T-helper 2 cell treated with Interferon-gamma antibody and Interleukin-4, amounts not matched to agents 5 μg/mL and 100 μg/mL, for 36 hours (primary cell): ENCODE measurements around the gene CP.
"Not testable (repeated sequence)": the region's sequence is repeated elsewhere in the genome, so short reads cannot be mapped to it uniquely, and the experiment has no call there.

Source experiments
- DNase-seq: peaks from one replicate; pipeline ENCODE4 v3.0.0; 2021; ENCODE audit warnings: low spot score
- H3K27ac Mint-ChIP-seq: one replicate; pipeline ENCODE4 v1.8.0; 2021; ENCODE audit warnings: mild to moderate bottlenecking, mixed read lengths
- H3K27me3 Mint-ChIP-seq: one replicate; pipeline ENCODE4 v1.8.0; 2021; ENCODE audit warnings: low read depth, mixed read lengths
- H3K36me3 Mint-ChIP-seq: one replicate; pipeline ENCODE4 v1.8.0; 2021; ENCODE audit warnings: low read depth, mixed read lengths
- H3K4me1 Mint-ChIP-seq: one replicate; pipeline ENCODE4 v1.8.0; 2021; ENCODE audit warnings: low read depth, mixed read lengths
- H3K4me3 Mint-ChIP-seq: one replicate; pipeline ENCODE4 v1.8.0; 2022; ENCODE audit warnings: mild to moderate bottlenecking, moderate library complexity, mixed read lengths
- H3K9me3 Mint-ChIP-seq: one replicate; pipeline ENCODE4 v1.8.0; 2021; ENCODE audit warnings: mixed read lengths

The CP gene

GRCh38 chr3:149239357-149239936 is 17.8 kb upstream of the CP start:
- H3K4me3 Mint-ChIP-seq, result no peak overlapping the region
- peaks cover 28% of the 10 kb centered on the region for H3K27me3 Mint-ChIP-seq
- H3K36me3 Mint-ChIP-seq, result no peaks in the 10 kb centered on the region
- DNase-seq, result no peak
- peaks cover 2% of the 10 kb centered on the region for H3K4me1 Mint-ChIP-seq
- no peak overlapping the region for H3K27ac Mint-ChIP-seq
- no peaks in the 10 kb centered on the region for H3K9me3 Mint-ChIP-seq

- H3K36me3 Mint-ChIP-seq, H3K4me3 Mint-ChIP-seq, H3K4me1 Mint-ChIP-seq, H3K27ac Mint-ChIP-seq, DNase-seq, H3K9me3 Mint-ChIP-seq: not testable (repeated sequence)
- H3K27me3 Mint-ChIP-seq, result peaks cover 30% of the 10 kb centered on the region
These were observed 16.6 kb upstream of the CP start for GRCh38 chr3:149238268-149238667.

- Mint-ChIP-seq H3K4me3 (no peak overlapping the region), H3K9me3 (no peaks in the 10 kb centered on the region), H3K4me1 (no peaks in the 10 kb centered on the region), H3K27me3 (peaks cover 37% of the 10 kb centered on the region), H3K36me3 (no peaks in the 10 kb centered on the region), H3K27ac (no peak overlapping the region)
- no peak for DNase-seq
These were observed 14.2 kb upstream of the CP start for GRCh38 chr3:149235599-149236424.

- Mint-ChIP-seq H3K4me1 (no peaks in the 10 kb centered on the region), H3K9me3 (no peaks in the 10 kb centered on the region), H3K27ac (no peak overlapping the region), H3K27me3 (peaks cover 34% of the 10 kb centered on the region), H3K4me3 (no peak overlapping the region), H3K36me3 (no peaks in the 10 kb centered on the region)
- DNase-seq, result no peak
These were observed 13.1 kb upstream of the CP start for GRCh38 chr3:149234671-149235245.

- Mint-ChIP-seq H3K27me3 (peaks cover 29% of the 10 kb centered on the region), H3K27ac (no peak overlapping the region), H3K4me3 (no peak overlapping the region), H3K4me1 (no peaks in the 10 kb centered on the region), H3K9me3 (no peaks in the 10 kb centered on the region), H3K36me3 (no peaks in the 10 kb centered on the region)
- DNase-seq, result no peak
These were observed 11.7 kb upstream of the CP start for GRCh38 chr3:149233323-149233722.

GRCh38 chr3:149231871-149232270 is 10.2 kb upstream of the CP start:
- Mint-ChIP-seq H3K4me3 (no peak overlapping the region), H3K27me3 (peaks cover 19% of the 10 kb centered on the region), H3K27ac (no peak overlapping the region), H3K36me3 (no peaks in the 10 kb centered on the region), H3K9me3 (no peaks in the 10 kb centered on the region), H3K4me1 (no peaks in the 10 kb centered on the region)
- no peak for DNase-seq

GRCh38 chr3:149227591-149228268 is 6.1 kb upstream of the CP start:
- H3K9me3 Mint-ChIP-seq, result no peaks in the 10 kb centered on the region
- peaks cover 24% of the 10 kb centered on the region for H3K4me1 Mint-ChIP-seq
- DNase-seq, result no peak
- H3K4me3 Mint-ChIP-seq, result no peak overlapping the region
- peaks cover 9% of the 10 kb centered on the region for H3K27me3 Mint-ChIP-seq
- H3K36me3 Mint-ChIP-seq, result no peaks in the 10 kb centered on the region
- no peak overlapping the region for H3K27ac Mint-ChIP-seq

GRCh38 chr3:149226776-149227175 is 5.1 kb upstream of the CP start:
- peaks cover 24% of the 10 kb centered on the region for H3K4me1 Mint-ChIP-seq
- no peak for DNase-seq
- no peak overlapping the region for H3K4me3 Mint-ChIP-seq
- no peaks in the 10 kb centered on the region for H3K36me3 Mint-ChIP-seq
- no peak overlapping the region for H3K27ac Mint-ChIP-seq
- H3K9me3 Mint-ChIP-seq, result no peaks in the 10 kb centered on the region
- H3K27me3 Mint-ChIP-seq, result peaks cover 6% of the 10 kb centered on the region

- Mint-ChIP-seq H3K9me3 (no peaks in the 10 kb centered on the region), H3K27me3 (no peaks in the 10 kb centered on the region), H3K27ac (peak overlapping the region; percentile 87), H3K4me1 (peaks cover 24% of the 10 kb centered on the region), H3K4me3 (peak overlapping the region; percentile 87), H3K36me3 (no peaks in the 10 kb centered on the region)
- peak; percentile 67 for DNase-seq
These were observed 3.3 kb upstream of the CP start for GRCh38 chr3:149224736-149225594.

- H3K27ac Mint-ChIP-seq, result no peak overlapping the region
- no peak overlapping the region for H3K4me3 Mint-ChIP-seq
- peaks cover under 1% of the 10 kb centered on the region for H3K27me3 Mint-ChIP-seq
- peaks cover 24% of the 10 kb centered on the region for H3K4me1 Mint-ChIP-seq
- H3K9me3 Mint-ChIP-seq, result no peaks in the 10 kb centered on the region
- no peak for DNase-seq
- no peaks in the 10 kb centered on the region for H3K36me3 Mint-ChIP-seq
These were observed 1.8 kb upstream of the CP start for GRCh38 chr3:149223461-149223820.

- peaks cover 11% of the 10 kb centered on the region for H3K4me1 Mint-ChIP-seq
- H3K27ac Mint-ChIP-seq, DNase-seq, H3K27me3 Mint-ChIP-seq, H3K36me3 Mint-ChIP-seq, H3K4me3 Mint-ChIP-seq, H3K9me3 Mint-ChIP-seq: not testable (repeated sequence)
These were observed 2.1 kb downstream of the CP start for GRCh38 chr3:149219380-149220121.

- Mint-ChIP-seq H3K4me1 (no peaks in the 10 kb centered on the region), H3K9me3 (no peaks in the 10 kb centered on the region), H3K27me3 (peaks cover 2% of the 10 kb centered on the region), H3K4me3 (no peak overlapping the region), H3K36me3 (no peaks in the 10 kb centered on the region), H3K27ac (no peak overlapping the region)
- no peak for DNase-seq
These were observed 4.3 kb downstream of the CP start for GRCh38 chr3:149217347-149217746.
